GM21825 (cell line): Measurements from ENCODE around the gene KCNK7.
"Not testable (repeated sequence)": the region's sequence is repeated elsewhere in the genome, so short reads cannot be mapped to it uniquely, and the experiment has no call there.

Experiments used
- ATAC-seq: cut with Tn5 transposase; IDR thresholded peaks from one replicate; pipeline ENCODE4 v1.9.1; 2021; ENCODE audit warnings: mild to moderate bottlenecking, moderate library complexity; ENCODE audit not compliant: unreplicated experiment

Gene KCNK7

DNA sequence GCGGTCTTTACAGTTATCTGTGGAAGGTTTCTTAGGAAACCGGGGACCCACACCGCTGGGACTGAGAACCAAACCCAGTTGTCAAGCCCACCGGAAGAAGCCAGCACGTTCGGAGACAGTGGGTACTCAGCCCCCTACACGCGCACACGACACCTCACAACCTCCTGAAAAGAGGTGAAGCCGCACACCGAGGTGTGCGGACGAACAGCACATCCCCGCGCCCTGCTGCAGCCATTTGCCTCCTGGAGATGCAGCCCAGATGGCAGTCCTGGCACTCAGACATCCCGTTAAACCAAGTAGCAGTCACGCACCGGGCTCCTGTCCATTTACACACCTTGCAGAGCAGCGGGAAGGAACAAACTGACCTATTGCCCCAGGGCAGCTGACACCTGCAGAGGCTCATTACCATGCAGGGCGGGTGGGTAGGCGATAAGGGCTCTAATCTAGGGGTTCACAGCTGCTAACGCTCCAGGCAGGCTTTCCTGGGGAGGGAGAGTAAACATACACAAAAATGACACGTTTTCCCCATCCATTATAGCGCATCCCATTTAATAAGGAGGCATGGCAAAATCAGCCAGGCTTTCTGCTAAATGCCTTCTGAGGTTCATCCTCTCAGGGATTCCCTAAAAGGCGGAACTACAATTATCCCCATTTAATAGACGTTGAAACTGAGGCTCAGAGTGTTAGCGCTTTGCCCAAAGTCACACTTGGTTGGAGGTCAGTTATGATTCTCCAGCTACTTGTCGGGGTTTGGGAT is 20.6 kb downstream of the KCNK7 start:
- ATAC-seq = no peak

DNA sequence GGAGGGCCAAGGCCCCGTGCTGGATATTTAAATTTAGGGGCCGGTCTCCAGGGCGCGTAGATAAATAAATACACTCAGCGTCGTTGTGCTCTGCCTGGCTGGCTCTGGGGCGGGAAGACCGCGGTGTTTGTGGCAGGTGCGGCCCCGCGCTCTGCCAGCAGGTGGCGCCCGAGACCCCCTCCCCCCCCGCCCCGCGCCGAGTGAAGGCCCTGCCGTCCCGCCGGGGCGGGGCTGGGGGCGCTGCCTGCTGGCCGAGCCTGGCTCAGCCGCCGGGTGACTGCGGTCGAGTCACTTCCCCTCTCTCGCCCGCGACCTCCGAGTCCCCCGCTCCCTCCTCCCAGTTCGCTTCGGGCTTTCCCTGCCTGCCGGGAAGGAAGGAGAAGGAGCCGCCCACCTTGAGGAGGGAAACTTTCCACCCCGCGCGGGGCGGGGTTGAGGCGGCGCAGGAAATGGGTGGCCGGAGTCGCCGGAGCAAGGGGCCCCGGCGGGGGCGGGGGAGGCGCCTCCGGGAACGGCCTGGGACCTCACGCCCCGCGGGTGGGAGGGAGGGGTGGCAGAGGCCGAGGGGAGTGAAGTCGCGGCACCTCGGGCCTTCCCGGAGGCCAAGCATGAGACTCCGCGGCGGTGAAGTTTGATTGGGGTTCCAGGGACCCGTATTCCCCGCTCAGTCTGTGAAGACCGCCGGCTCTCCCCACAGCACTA is 21.3 kb downstream of the KCNK7 start:
- peak; percentile 31 for ATAC-seq

DNA sequence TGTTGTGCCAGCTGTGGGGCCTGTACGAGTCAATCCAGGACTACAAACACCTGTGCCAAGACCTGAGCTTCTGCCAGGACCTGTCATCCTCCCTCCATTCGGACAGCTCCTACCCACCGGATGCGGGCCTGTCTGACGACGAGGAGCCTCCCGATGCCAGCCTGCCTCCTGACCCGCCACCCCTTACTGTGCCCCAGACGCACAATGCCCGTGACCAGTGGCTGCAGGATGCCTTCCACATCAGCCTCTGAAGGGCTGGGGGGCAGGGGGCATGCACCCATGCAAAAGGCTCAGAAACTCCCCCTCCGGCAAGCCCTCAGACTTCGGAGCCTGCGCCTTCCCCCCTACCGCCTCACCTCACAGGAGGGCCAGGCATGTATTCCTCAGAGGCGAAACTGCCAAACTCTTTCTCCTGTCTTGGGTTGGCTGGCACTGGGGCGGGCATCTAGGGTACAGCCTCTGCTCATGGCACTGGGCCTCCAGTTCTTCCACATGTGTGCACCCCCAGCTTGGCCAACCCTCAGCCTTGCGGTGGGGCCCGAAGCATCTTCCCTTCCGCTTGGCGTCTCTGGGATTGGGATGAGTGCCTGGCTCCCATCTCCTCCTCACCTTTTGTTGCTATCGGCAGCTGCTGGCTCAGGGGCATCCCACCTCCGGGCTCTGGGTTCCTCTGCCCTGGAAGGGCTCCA is 22.1 kb downstream of the KCNK7 start:
- ATAC-seq = no peak

DNA sequence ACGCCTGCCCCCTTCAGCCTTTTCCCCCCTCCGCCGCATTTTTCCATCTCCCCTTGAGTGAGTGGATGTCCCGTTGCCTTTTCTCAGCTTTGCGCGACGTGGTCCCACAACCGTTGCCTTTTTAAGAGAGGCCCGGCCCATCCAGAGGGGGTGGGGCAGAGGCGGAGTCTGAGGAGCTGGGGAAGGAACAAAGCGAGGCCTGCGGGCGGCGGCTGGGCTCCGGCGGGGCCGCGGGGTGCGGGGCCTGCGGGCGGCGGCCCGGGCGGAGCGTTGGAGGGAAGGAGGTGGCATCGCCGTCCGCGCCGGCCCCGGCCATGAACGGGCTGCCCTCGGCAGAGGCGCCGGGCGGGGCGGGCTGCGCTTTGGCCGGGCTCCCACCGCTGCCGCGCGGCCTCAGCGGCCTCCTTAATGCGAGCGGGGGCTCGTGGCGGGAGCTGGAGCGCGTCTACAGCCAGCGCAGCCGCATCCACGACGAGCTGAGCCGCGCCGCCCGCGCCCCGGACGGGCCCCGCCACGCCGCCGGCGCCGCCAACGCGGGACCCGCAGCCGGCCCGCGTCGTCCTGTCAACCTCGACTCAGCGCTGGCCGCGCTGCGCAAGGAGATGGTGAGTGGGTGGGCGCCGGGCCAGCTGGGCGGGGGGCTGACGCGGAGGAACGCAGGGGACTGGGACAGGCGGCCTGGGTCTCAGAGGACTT is 23.1 kb downstream of the KCNK7 start, which contains the start of gene FAM89B:
TSS of gene FAM89B (plus strand) at position 183 of the 696 bp plus-strand sequence. CDS start at position 315, 132 bp downstream.
- ATAC-seq = no peak

DNA sequence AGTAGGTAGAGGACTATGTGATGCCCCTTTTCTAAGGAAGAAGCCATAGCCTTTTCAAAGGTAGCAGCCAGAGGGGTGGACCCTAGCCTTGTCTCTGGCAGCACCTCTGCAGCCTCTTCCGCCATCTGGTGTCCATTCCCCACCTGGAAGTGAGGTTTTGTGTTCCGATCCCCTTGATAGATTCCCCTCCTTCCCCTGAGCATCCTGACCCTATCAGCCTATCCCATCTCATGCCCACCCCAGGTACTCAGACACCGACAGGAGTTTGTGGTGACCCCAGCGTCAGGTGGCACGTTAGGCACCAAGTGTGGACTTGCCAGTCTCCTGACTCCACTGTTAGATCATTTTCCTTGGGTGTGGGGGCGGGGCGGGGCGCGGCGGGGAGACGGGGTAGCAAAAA is 23.7 kb downstream of the KCNK7 start:
- ATAC-seq = no peak

DNA sequence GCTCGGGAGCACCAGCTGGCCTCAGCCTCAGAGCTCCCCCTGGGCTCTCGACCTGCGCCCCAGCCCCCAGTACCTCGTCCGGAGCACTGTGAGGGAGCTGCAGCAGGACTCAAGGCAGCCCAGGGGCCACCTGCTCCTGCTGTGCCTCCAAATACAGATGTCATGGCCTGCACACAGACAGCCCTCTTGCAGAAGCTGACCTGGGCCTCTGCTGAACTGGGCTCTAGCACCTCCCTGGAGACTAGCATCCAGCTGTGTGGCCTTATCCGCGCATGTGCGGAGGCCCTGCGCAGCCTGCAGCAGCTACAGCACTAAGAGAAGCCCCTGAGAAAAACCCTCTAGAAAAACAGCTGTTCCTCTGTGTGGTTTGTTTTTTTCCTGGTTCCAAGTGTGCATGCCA is 24.2 kb downstream of the KCNK7 start:
- ATAC-seq = no peak

DNA sequence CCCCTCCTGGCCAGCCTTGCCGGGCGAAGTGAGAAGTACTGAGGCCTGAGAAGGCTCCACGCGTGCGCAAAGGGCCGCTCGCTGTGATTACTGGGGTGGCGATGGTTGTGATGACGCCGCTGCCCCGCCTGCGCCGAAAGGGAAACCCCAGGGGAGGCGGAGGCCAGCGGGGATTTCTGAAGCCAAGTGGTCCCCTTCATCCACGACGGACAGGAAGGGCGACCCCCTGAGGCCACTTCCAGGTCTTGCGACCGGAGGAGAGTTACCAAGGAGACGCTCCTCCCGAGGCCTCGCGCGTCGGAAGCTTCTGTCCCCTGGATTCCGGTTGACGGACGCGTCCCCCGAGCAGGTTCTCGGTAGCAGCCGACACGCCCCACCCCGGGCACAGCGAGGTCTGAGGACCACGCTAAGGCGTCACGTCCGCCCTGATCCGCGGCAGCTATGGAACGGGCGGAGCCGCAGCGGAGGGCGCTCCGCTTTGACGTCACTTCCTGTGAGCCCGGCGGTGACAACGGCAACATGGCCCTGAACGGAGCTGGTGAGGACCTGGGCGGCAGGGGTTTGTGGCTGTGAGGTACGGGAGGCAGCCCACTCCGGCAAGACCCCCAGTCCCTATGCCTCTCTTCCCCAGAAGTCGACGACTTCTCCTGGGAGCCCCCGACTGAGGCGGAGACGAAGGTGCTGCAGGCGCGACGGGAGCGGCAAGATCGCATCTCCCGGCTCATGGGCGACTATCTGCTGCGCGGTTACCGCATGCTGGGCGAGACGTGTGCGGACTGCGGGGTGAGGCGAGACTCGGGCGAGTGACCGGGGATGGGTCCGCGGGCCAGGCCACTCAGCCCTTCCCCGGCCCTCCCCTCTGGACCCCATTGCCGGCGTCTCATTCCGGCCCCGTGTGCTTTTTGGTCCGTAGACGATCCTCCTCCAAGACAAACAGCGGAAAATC is 25.4 kb downstream of the KCNK7 start, which contains the start of gene ZNRD2:
TSS of gene ZNRD2 (plus strand) at position 505 of the 946 bp plus-strand sequence. CDS start at position 520, 15 bp downstream.
- ATAC-seq = peak; percentile 57

DNA sequence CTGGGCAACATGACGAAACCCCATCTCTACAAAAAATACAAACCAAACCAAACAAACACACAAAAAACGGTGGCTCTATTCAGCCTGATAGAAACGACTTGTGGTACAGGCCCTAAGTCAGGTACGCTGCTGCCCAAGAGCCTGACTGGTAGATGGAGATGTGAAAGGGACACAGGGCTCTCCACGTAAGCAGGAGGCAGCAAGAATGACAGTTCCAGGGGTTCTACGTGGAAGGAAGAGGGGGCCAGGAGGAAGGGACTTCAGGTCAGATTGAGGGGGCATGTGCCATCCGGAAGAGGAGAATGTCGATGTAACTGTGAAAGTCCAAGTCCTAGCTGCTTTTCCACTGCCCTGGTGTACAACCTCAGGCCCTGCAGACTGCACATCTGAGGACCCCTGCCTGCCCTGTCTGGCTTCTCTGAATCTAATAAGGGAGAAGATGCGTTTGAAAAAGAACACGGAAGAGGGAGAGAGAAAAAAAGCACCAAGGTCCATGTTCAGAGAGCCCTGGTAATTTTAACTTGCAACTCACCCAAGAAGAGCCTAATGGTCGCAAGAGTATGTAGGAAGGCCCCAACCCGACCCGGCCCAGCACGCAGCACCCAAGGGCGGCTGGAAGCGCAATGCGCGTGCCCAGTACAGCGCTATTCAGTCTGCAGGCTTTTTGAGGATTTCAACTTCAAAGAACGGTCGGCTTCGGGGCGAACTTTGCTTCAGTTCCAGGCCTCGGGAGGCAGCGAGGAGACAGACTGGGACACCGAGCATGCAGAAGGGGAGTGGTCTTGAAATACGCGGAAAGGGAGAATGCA is 26.2 kb downstream of the KCNK7 start:
- ATAC-seq = peak; percentile 4

DNA sequence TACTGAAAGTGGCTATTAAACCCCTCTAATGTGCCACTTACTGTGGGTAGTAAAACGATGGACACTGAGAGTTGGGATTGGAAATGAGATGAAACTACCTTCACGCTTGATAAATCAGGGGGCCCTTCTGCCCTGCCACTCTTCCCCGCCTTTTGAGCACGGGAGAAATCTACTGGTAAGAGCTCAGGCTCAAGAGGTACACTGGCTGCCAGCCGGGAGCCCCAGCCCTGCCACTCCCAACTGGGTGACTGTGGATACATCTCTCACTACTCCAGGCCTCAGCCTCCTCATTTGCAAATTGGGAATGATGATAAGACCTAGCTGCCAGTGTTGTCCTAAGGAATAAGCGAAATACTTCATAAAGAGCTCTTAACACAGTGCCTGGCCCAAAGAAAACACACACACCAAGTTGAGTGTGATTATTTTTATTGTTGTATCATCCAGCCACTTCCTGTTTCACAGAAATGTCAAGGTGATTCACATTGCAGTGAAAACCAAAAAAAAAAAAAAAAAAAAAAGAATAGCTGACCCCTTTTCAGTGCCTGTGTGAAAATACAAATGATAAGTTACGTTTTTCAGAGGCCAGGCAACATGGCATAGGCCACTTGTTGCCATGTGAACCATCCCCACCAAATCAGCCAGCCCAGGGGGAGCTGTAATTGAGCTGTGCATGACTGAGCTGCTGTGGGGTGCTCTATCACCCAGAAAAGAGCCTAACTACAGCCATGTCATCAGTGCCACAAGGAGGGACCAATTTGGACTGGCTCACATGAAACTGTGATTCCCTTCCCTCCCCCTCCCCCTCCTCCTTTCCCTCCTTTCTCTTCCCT is 29.8 kb downstream of the KCNK7 start:
- no peak for ATAC-seq

DNA sequence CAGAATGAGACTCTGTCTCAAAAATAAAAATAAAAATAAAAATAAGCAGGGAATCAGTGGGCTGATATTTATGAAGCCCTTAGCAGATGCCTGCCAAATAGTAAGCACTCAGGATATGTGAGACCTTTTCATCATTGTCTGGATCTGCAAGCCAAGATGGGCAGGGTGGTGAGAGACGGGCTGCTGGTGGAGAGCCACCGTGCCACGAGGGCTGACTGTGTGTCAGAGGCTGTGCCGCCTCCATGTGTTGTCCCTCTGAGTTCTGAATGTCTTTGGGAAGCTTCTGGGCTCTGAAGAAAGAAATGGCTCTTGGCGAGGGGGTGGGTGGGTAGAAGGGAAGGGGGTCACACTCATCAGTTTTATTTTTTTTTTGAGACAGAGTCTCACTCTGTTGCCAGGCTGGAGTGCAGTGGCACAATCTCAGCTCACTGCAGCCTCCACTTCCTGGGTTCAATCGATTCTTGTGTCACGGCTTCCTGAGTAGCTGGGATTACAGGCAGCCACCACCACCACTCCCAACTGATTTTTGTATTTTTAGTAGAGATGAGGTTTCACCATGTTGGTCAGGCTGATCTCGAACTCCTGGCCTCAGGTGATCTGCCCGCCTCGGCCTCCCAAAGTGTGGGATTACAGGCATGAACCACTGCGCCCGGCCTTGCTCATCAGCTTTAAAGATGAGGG is 30.6 kb downstream of the KCNK7 start:
- not testable (repeated sequence) for ATAC-seq

DNA sequence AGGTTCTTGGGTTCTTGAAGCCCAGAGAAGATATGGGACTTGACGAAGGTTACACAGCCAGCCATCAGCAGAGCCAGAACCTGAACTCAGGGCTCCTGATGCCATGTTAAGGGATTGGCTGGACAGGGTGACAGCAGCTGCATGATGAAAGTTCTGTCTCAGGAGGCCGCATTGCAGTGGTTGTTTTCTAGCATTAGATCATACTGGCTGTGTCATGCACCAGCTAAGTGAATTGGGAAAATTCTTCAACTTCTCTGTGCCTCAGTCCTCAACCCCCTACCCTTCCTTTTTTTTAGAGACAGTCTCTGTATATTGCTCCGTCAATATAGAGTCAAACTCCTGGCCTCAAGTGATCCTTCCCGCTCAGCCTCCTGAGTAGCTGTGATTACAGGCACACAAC is 32.0 kb downstream of the KCNK7 start:
- no peak for ATAC-seq

DNA sequence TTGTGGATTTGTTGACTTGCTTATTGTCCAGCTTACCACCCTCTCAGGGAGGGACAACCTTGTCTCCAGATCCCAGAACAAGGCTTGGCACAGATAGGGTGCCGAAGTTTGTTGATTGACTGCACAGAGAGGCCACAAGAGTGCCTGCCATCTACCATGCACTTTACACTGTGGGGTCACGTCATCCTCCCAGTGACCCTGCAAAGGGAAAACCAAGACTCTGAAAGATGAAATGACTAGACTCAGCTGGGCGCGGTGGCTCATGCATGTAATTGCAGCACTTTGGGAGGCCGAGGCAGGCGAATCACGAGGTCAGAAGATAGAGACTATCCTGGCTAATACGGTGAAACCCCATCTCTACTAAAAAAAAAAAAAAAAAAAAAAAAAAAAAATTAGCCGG is 32.8 kb downstream of the KCNK7 start:
- ATAC-seq = no peak

DNA sequence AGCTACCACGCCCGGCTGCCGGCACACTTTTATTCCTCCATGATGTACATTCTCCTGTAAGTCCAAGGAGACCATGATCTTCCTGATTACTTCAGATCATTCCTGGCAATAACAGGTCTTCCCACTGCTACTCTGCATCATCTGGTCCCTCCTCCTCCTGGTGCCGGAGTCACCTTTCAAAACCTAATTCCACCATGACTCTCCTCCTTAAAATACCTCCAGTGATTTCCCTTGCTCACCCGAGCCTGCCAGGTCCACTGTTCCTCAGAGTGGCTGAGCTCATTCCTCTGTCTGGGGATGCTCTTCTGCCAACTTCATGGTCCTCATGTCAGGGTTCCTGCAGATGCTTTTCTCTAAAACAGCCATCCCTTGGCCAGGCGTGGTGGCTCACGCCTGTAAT is 33.6 kb downstream of the KCNK7 start:
- ATAC-seq = no peak

DNA sequence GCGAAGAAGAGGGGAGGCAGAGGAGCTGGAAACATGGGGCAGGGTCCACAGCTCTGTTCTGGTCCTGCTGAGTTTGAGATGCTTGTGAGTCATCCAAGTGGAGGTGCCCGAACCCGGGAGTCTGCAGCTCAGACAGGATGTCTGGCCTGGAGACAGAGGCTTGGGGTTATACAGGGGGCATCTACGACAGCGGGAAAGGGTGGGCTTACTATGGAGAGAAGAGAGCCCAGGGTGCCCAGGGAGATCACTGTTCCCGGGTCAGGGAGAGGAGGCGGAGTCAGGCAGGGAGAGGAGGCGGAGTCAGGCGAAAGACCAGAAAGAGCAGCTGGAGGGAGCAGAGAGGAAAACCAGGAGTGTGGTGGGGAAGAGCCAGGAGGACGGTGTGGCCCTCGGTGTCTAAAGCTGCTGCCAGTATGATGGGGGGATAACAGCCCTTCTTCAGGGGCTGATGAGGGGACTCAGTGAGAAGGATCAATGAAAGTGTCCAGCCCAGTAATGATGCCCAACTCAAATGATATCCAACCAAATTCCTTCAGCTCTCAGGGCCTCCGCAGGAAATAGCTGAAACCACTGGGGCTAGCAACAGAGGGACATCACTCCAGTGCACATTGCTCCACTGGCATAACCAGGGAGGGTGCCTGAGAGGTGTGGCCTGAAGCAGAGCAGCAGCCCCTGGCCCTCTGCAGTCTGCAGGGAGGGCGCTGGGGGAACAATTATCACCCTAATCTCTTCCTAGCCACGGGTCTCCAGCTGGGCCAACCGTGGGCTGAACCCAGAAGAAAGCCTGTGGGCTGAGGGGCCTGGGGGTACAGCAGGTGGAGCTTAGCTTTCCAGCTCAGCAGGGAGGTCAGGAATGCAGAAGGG is 34.8 kb downstream of the KCNK7 start:
- ATAC-seq = no peak

DNA sequence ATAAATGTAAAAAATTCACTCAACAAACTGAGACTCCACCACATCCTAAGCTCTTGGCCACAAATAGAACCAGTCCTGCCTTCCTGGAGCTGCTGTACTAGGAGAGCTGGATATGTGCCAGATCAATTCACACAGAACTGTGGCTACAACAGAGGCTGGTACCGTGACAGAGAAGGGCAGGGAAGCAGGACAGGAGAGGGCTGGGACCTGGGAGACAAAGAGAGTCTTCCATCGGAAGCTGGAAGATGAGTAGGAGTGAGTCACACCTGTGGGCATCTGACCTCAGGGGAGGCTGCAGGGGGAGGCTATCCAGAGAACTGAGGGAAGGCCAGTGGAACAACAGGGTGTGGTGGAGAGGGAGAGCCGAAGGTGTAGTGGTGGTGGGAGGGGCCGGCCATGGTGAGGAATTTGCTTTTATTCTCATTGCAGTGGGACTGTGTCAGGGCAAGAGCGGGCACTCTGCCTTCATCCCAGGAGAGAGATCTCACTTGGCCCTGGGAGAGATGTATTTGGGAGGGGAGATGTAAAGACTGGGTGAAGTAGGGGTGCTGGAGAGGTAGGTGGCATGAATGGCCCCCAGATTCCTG is 35.6 kb downstream of the KCNK7 start:
- ATAC-seq = no peak

DNA sequence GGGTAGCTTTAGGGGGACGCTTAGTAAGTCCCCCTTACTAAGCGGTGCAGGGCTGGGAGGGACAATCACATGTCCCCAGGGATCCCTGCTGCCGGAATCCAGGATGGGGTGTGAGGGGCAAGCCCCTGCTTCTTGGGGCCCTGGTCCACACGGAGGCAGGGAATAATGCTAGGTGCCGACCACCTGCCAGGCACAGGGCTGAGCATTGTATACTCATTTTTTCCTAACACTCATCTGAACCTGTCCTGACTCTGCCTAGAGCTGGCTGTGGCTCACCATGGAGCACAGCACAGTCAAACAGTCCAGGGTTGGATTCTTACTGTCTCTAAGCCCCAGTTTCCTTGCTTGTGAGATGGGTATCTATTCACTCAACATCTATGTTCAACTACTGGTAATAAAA is 36.1 kb downstream of the KCNK7 start:
- no peak for ATAC-seq
